Measurements from ENCODE around the gene SRM.

SRM gene

DNA sequence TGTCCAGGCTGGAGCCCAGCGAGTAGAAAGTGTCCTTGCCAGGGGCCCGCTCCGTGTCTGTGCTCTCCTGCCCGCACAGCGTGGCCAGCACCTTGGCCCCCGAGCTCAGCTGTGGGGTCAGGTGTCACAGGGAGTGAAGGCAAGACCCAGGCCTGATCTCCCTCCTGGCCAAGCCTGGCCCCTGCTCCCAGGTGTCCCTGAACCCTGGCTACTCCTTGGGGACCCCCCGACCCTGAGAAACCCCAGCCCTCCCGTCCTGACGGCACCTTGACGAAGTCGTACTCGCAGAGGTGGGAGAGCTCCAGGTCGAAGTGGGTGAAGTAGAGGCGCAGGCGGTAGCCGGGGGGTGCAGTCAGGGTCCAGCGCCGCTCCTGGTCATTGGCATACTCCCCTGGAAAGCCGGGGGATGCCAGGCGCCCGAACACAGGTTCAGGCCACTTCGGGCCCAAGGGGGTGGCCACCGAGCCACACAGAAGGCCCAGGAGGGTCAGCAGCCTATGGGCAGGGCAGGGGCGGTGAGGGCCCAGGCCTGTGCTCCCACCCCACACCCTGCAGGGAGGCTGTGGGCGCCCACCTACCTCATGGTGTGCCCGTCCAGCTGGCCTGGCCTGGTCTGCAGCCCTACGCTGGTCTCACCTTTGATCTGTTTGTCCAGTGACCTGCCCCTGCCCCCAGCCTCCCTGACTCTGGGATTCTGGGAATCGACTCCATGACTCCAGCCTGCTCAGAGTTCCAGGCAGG, 13.0 kb downstream of the SRM start, which contains the start of gene MASP2:
MASP2 (minus strand) TSS at position 615 of the 741 bp plus-strand sequence; CDS start at position 583, 32 bp downstream.
- peaks cover 6% of the 10 kb centered on the region for H3K4me1 ChIP-seq (ENCODE audit: insufficient read depth, low read length, severe bottlenecking)
- no peaks in the 10 kb centered on the region for H4K20me1 ChIP-seq (ENCODE audit: insufficient read depth, low read length)
- no peaks in the 10 kb centered on the region for H3K36me3 ChIP-seq (ENCODE audit: insufficient read depth, low read length)
- no peak within 1 kb of the TSS for H3K27ac ChIP-seq (ENCODE audit: low read depth, low read length, poor library complexity, severe bottlenecking)
- H3K4me3 ChIP-seq (ENCODE audit: low read depth, low read length, poor library complexity, severe bottlenecking) = no peak within 1 kb of the TSS
- no peaks in the 10 kb centered on the region for H3K9me2 ChIP-seq (ENCODE audit: low read depth, low read length)
- no peak within 1 kb of the TSS for H3K4me2 ChIP-seq (ENCODE audit: low read length)
- no peaks in the 10 kb centered on the region for H3K79me2 ChIP-seq (ENCODE audit: insufficient read depth, low read length)
- no peak within 1 kb of the TSS for H2AFZ ChIP-seq (ENCODE audit: low read length)
- H3F3A ChIP-seq (ENCODE audit: insufficient read depth, low read length) = no peaks in the 10 kb centered on the region
- H3K9me3 ChIP-seq (ENCODE audit: low read length) = no peaks in the 10 kb centered on the region
- TF ChIP-seq EZH2 (IDR thresholded peaks at IDR 0.05; ENCODE audit: borderline replicate concordance, low read length) = no peak
- TF ChIP-seq, protein P1, sequence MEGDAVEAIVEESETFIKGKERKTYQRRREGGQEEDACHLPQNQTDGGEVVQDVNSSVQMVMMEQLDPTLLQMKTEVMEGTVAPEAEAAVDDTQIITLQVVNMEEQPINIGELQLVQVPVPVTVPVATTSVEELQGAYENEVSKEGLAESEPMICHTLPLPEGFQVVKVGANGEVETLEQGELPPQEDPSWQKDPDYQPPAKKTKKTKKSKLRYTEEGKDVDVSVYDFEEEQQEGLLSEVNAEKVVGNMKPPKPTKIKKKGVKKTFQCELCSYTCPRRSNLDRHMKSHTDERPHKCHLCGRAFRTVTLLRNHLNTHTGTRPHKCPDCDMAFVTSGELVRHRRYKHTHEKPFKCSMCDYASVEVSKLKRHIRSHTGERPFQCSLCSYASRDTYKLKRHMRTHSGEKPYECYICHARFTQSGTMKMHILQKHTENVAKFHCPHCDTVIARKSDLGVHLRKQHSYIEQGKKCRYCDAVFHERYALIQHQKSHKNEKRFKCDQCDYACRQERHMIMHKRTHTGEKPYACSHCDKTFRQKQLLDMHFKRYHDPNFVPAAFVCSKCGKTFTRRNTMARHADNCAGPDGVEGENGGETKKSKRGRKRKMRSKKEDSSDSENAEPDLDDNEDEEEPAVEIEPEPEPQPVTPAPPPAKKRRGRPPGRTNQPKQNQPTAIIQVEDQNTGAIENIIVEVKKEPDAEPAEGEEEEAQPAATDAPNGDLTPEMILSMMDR (IDR thresholded peaks at IDR 0.05; ENCODE audit: low read length) = no peak
- no peaks in the 10 kb centered on the region for H3K27me3 ChIP-seq (ENCODE audit: insufficient read depth, low read length)
- no peak within 1 kb of the TSS for H3K9ac ChIP-seq (ENCODE audit: low read length)

DNA sequence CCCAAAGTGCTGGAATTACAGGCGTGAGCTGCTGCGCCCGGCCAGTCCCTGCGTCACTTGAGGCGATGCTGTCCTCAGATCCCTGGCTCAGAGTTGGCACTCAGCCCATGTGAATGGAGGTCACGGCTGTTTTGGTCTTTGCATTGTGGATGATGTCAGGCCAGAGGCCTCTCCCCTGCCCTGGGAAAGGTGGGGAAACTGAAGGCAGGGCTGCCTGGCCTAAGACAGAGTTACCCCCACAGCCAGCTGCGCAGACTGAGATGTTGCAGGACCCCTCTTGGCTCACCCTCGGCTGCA, 13.6 kb downstream of the SRM start:
- Histone ChIP-seq H3K27ac (ENCODE audit: low read depth, low read length, poor library complexity, severe bottlenecking) (no peak overlapping the region), H4K20me1 (ENCODE audit: insufficient read depth, low read length) (no peaks in the 10 kb centered on the region)

DNA sequence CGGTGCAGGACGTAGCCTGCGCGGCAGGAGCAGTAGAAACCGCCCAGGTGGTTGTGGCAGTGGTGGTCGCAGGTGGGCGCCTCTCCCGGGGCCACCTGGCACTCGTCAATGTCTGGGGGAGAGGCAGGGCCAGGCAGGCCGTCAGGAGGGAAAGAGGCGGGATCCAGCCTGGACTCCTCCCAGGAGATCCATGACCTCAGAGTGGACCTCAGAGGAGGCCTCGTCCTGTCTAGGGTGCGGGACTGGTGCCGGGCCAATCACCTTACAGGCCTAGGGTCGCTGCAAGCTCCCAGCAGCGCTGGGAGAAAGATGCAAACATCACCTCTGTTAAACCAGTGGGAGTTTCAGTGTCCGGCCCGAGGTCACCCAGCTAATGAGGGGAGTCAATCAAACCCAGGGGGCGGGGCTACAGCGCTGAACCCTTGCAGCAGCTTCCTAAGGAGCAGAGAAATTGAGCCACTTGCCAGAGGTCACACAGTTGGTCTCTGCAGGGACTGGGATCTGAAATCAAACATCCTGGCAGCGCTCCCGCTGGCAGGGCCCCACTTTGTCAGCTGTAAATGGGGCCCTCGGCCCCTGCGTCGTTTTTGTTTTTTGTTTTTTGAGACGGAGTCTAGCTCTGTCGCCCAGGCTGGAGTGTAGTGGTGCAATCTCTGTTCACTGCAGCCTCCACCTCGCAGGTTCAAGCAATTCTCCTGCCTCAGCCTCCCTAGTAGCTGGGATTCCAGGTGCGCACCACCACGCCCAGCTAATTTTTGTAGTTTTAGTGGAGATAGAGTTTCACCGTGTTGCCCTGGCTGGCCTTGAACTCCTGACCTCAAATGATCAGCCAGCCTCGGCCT, 14.2 kb downstream of the SRM start:
- no peak overlapping the region for H3K27ac ChIP-seq (ENCODE audit: low read depth, low read length, poor library complexity, severe bottlenecking)
- H3K4me3 ChIP-seq (ENCODE audit: low read depth, low read length, poor library complexity, severe bottlenecking) = no peak overlapping the region
- H3K4me1 ChIP-seq (ENCODE audit: insufficient read depth, low read length, severe bottlenecking) = no peaks in the 10 kb centered on the region
- no peaks in the 10 kb centered on the region for H4K20me1 ChIP-seq (ENCODE audit: insufficient read depth, low read length)
- no peak overlapping the region for H3K4me2 ChIP-seq (ENCODE audit: low read length)
- H3K36me3 ChIP-seq (ENCODE audit: insufficient read depth, low read length) = no peaks in the 10 kb centered on the region
- no peaks in the 10 kb centered on the region for H3K79me2 ChIP-seq (ENCODE audit: insufficient read depth, low read length)
- H3F3A ChIP-seq (ENCODE audit: insufficient read depth, low read length) = no peaks in the 10 kb centered on the region
- no peaks in the 10 kb centered on the region for H3K9me3 ChIP-seq (ENCODE audit: low read length)
- no peaks in the 10 kb centered on the region for H3K9me2 ChIP-seq (ENCODE audit: low read depth, low read length)
- TF ChIP-seq, protein P1 (IDR thresholded peaks at IDR 0.05; ENCODE audit: low read length) = no peak
- no peak for TF ChIP-seq EZH2 (IDR thresholded peaks at IDR 0.05; ENCODE audit: borderline replicate concordance, low read length)
- H3K9ac ChIP-seq (ENCODE audit: low read length) = no peak overlapping the region
- no peaks in the 10 kb centered on the region for H3K27me3 ChIP-seq (ENCODE audit: insufficient read depth, low read length)
- H2AFZ ChIP-seq (ENCODE audit: low read length) = no peak overlapping the region

More for the DNA sequence above, 13.6 kb downstream of the SRM start:
- no peak overlapping the region for H3K4me2 ChIP-seq (ENCODE audit: low read length)
- H3K27me3 ChIP-seq (ENCODE audit: insufficient read depth, low read length) = no peaks in the 10 kb centered on the region
- no peaks in the 10 kb centered on the region for H3K79me2 ChIP-seq (ENCODE audit: insufficient read depth, low read length)
- H3K36me3 ChIP-seq (ENCODE audit: insufficient read depth, low read length) = no peaks in the 10 kb centered on the region
- peaks cover under 1% of the 10 kb centered on the region for H3K4me1 ChIP-seq (ENCODE audit: insufficient read depth, low read length, severe bottlenecking)
- no peak overlapping the region for H3K9ac ChIP-seq (ENCODE audit: low read length)
- no peaks in the 10 kb centered on the region for H3F3A ChIP-seq (ENCODE audit: insufficient read depth, low read length)
- TF ChIP-seq, protein P1 (IDR thresholded peaks at IDR 0.05; ENCODE audit: low read length) = no peak
- H2AFZ ChIP-seq (ENCODE audit: low read length) = no peak overlapping the region
- H3K4me3 ChIP-seq (ENCODE audit: low read depth, low read length, poor library complexity, severe bottlenecking) = no peak overlapping the region
- H3K9me3 ChIP-seq (ENCODE audit: low read length) = no peaks in the 10 kb centered on the region
- no peaks in the 10 kb centered on the region for H3K9me2 ChIP-seq (ENCODE audit: low read depth, low read length)
